ENCODE results near the gene IL36RN.

IL36RN gene

DNA sequence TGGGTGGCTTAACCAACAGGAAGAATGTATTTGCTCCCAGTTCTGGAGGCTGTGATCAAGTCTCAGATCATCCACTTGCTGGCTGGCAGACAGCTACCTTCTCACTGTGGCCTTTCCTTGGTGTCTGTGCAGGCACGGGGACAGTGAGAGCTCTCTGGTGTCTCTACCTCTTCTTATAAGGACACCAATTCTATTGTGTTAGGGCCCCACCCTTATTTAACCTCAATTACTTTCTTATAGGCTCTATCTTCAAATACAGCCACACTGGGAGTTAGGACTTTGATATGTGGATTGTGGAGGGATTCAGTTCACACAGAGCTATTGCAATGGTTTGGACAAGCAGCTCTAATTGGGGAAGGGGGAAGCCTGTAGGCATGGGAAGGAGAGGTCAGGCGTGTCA lies 43.1 kb downstream of the IL36RN start:
- no peak for DNase-seq (ENCODE audit: low read depth)

DNA sequence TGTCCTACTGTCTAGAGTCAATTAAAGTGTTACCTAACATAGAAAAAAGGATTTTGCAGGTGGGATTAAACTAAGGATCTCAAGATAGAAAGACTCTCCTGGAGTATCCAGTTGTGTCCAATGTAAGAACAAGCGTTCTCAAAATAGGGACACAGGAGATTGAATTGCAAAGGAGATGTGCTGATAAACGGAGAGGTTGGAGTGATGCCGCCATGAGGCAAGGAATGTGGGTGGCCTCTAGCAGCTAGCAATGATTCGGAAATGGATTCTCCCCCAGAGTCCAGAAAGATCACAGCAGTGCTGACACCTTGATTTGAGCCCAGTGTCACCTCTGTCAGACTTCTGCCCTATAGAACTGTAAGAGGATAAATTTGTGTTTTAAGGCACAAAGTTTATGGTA lies 44.3 kb downstream of the IL36RN start:
- no peak for DNase-seq (ENCODE audit: low read depth)

DNA sequence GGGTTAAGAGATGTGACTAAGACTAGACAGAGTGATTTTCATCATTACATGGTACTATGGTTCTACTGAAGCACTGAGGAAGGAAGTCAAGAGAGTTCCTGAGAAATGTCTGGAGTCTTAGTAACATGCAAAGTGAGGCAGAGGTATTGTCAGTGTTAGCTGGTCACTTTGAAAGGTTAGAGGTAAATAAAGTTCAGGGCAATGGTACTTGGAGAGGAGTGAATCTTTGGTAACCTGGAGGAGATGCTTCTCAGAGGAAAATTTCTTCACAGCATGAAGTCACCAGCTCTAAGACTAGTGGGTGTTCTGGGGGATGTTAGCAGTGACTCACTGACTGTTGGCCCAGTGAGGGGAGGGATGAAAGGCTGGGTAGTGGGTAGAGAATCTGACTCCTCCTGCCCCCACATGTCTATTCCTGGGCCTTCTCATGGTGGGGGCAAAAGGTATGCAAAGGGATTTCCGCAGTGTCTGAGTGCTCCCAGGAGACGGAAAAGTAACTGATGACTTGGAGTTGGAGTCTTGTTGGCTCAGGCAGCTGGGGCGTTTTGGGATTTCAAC lies 45.1 kb downstream of the IL36RN start:
- DNase-seq (ENCODE audit: low read depth): peak; percentile 23

DNA sequence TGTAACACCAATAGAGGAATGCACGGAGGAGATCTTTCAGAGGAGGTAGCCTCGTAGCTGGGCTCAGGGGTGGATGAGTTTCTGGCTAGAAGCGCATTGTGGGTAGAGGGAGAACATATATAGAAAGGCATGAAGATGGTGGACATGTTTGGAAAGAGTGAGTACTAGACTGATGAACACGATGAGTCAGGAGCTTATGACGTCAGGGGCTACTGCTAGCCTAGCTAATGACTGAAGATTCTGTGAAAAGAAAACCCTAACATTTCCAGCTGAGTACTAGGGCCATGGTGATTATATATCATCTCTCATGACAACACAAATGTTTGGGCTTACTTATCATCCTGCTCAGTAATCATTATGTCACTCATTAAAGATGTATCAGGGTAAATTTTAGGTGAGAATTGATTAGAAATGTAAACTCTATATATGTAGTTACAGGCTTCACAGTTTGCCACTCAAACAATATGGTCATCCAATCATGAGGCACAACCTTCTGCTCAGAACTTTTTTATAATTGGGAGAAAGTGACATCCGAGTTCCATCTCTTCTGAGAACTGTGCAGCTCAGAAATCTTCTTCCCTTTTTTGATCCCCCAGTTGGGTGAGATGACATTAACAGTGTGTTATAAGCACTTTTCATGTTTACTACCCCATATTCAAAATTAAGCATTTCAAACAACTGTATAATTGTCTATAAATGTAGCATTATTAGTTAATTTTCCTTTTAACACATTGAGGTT lies 46.2 kb downstream of the IL36RN start:
- DNase-seq (ENCODE audit: low read depth): peak; percentile 24

DNA sequence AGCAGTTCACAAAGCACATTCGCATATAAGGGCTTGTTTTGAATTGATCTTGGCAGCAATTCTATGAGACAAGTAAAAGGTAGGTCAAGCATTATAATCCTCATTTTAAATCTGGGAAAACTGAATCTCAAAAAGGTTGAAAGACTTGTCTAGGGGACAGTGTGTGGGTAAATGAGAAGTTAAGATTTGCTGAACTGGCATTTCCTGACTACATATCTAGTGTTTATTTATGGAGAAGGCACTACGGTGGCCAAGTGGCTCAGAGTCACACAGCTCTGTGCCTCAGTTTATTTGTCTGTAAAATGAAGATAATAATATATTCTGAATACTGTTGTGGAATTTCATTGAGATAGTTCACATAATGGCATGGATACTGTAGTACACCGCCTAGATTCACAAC lies 52.1 kb downstream of the IL36RN start:
- DNase-seq (ENCODE audit: low read depth): no peak

DNA sequence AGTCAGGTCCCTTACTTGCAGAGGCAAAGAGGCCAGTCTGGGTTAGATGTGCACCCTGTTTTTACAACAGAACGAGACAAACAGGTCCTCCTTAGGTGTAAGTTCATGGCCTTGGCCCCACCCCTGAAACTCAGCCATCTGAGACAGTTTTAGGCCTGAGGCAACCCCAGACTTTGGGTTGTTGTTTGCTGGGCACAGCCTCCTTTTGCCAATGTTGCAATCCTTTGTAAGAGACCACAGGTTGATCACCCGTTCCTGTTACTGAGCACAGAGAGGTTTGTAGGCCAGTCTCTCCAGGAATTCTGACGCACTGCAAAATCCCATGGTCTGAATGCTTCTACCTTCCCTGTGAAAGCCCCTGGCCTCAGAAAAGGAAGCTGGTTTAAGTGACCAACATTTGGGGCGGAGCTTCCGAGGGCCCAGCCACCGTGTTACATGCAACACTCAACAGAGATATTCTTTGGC lies 52.9 kb downstream of the IL36RN start:
- no peak for DNase-seq (ENCODE audit: low read depth)

DNA sequence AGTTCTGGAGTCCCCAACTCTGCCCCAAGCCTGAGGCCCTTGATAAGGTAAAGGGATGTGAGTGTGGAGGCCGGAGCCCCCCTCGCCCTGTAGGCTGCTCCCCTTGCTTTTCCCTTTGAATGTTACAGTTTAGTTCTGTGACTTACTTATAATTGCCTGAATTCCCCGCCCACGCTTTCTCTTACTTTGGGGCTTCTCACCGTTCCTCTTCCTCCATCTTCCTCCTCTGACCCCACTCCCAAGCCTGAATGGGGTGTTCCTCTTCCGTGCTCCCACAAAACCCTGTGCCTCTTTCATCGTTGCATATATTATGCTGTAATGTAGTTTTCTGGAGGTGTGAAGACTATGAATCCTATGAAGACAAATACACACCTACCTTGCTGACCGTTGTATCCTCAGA lies 53.4 kb downstream of the IL36RN start:
- no peak for DNase-seq (ENCODE audit: low read depth)

DNA sequence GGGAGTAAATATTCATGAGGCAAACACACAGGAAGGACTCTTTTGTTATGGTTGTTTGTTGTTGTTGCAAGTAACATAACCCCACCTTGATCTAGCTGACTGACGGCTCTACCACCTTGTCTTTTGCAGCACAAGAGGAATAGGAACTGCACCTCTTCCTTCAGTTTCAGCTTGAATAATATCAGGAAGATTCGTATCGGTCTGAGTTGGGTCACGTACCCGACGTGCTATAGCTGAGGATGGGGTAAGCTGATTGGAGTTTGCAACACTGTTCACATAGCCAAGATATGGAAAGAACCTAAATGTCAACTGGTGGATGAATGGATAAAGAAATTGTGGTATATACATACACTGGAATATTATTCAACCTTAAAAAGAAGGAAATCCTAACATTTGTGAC lies 53.9 kb downstream of the IL36RN start:
- no peak for DNase-seq (ENCODE audit: low read depth)

DNA sequence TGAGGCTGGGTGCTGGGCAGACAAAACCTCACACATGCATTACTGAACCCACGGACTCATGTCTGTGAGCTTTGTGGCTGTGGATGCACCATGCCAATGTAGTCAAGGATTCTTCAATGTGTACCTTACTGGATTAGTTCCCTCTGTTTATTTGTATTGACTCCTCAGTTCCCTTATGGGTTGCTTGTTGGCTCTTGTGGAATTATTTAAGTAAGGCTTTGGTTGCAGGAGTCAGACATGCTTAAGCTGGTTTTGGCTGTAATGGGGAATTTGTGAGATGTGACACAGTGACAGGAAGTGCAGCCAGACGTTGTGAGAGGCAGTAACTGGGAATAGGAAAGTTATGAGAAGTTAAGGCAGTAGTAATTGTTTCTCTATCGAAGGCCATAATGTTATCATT lies 54.8 kb downstream of the IL36RN start:
- DNase-seq (ENCODE audit: low read depth): no peak

Data from activated T-cell treated with anti-CD3 and anti-CD28 coated beads for 48 hours (primary cell).